Loucy (cell line): ENCODE data around the gene USP17L12.
"Not testable (repeated sequence)": the region's sequence is repeated elsewhere in the genome, so short reads cannot be mapped to it uniquely, and the experiment has no call there.

Experiments
- CTCF ChIP-seq: fragments of 200-600 bp; sonication (generic); conservative IDR thresholded peaks from 2 replicates; pipeline ENCODE4 v1.5.1; 2014; ENCODE audit warnings: mild to moderate bottlenecking, antibody characterized with exemption, low read length
- EZH2phosphoT487 ChIP-seq: fragments of 200-600 bp; IDR thresholded peaks from 2 replicates; pipeline ENCODE4 v1.6.1; 2018; ENCODE audit warnings: antibody characterized with exemption, mild to moderate bottlenecking, moderate library complexity, borderline replicate concordance

- TF ChIP-seq CTCF, EZH2phosphoT487: not testable (repeated sequence)
These were observed 23.6 kb downstream of the USP17L12 start, which contains the start of gene USP17L17 for GRCh38 chr4:9243579-9243978.
